ENCODE results near the gene RIC1. TPM values are rescaled to one million over a fixed set of nuclear protein-coding genes. Genes with fewer than 3 reads are reported as not detected.
A peak's percentile ranks its signal among the peaks of the same experiment; 100 is the strongest.

The RIC1 gene
- total and polyA plus RNA-seq, 2 of the 4 experiments (the other 2 are of a cell fraction), result 28.8 to 76.9 TPM

DNA sequence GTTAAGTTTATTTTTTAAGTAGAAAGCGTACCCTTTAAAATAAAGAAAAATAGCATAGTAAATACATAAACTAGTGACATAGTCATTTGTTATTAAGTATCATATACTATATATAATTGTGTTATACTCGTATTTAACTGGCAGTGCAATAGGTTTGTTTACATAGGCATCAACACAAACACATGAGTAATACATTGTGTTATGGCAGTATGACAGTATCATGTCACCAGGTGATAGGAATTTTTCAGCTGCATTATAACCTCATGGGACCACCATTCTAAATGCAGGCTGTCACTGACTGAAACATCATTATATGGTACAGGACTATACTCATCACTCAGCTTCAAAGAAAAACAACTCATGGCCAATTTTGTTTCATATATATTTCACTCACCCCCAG is 8.4 kb upstream of the RIC1 start:
- Histone ChIP-seq H4K20me1 (ENCODE audit: insufficient read depth, low read length) (no peaks in the 10 kb centered on the region), H2BK5ac (ENCODE audit: low read depth, low read length, poor library complexity, severe bottlenecking) (peak overlapping the region; percentile 87), H3K9ac (ENCODE audit: low read depth, low read length) (no peak overlapping the region), H3K27me3 (ENCODE audit: control insufficient read depth, insufficient read depth, low read length) (no peaks in the 10 kb centered on the region), H3K4me2 (ENCODE audit: low read depth, low read length) (no peak overlapping the region), H2BK120ac (ENCODE audit: low read depth, low read length) (peak overlapping the region; percentile 69; the same call in 1 of the 2 replicates), H3K27ac (ENCODE audit: insufficient read depth, low read length) (no peak overlapping the region), H3K56ac (ENCODE audit: extremely low read depth, insufficient read depth, low read length) (no peak overlapping the region), H2BK20ac (ENCODE audit: low read depth, low read length) (peak overlapping the region; percentile 70; the same call in 1 of the 2 replicates), H2BK15ac (ENCODE audit: low read depth, low read length) (peak overlapping the region; percentile 82; the same call in 2 of the 3 replicates), H3K18ac (ENCODE audit: low read depth, low read length) (peak overlapping the region; percentile 66; the same call in 1 of the 2 replicates), H4K8ac (ENCODE audit: low read depth in 2 of 2, low read length in 2 of 2) (peak overlapping the region; percentile 30 to 57; a peak in 3 of 4 replicates), H2AK9ac (replicated peaks; ENCODE audit: low read depth, low read length, poor library complexity) (no peak overlapping the region), H3K9me1 (ENCODE audit: insufficient read depth, low read length) (peaks cover 3% of the 10 kb centered on the region; the same call in 1 of the 2 replicates), H2AK5ac (ENCODE audit: low read depth, low read length) (0 out of 2 replicates have a peak overlapping the region, but pooled peaks have one; percentile 77), H3K4ac (ENCODE audit: low read depth, low read length) (peak overlapping the region; percentile 37), H4K91ac (ENCODE audit: insufficient read depth, low read depth, low read length) (no peak overlapping the region), H3K9me3 (ENCODE audit: control insufficient read depth, insufficient read depth, low read length) (no peaks in the 10 kb centered on the region), H2AFZ (replicated peaks; ENCODE audit: low read length, poor library complexity) (no peak overlapping the region), H3K4me1 (ENCODE audit: control insufficient read depth, insufficient read depth, low read length) (peaks cover 2% of the 10 kb centered on the region), H3K14ac (replicated peaks; ENCODE audit: low read depth, low read length) (no peak overlapping the region; the same call in 1 of the 2 replicates), H3K79me1 (ENCODE audit: low read depth in 1 of 2, low read length in 2 of 2) (peaks cover 27 to 49% of the 10 kb centered on the region in 2 experiments), H3K36me3 (ENCODE audit: control insufficient read depth, insufficient read depth, low read length) (no peaks in the 10 kb centered on the region), H3K4me3 (ENCODE audit: insufficient read depth, low read depth, low read length) (no peak overlapping the region), H4K5ac (ENCODE audit: low read depth, low read length) (peak overlapping the region; percentile 63; the same call in 1 of the 2 replicates), H3K23ac (ENCODE audit: low read depth, low read length) (no peak overlapping the region)
- DNase-seq (no peak), ATAC-seq (ENCODE audit: low read depth) (no peak)
- intact Hi-C loops (cut with micrococcal nuclease), result no loop called here
- TF ChIP-seq, protein P1, sequence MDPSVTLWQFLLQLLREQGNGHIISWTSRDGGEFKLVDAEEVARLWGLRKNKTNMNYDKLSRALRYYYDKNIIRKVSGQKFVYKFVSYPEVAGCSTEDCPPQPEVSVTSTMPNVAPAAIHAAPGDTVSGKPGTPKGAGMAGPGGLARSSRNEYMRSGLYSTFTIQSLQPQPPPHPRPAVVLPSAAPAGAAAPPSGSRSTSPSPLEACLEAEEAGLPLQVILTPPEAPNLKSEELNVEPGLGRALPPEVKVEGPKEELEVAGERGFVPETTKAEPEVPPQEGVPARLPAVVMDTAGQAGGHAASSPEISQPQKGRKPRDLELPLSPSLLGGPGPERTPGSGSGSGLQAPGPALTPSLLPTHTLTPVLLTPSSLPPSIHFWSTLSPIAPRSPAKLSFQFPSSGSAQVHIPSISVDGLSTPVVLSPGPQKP (IDR thresholded peaks at IDR 0.05; ENCODE audit: borderline replicate concordance, low read depth, low read length), result no peak
- TF ChIP-seq CTCF (conservative IDR thresholded peaks at IDR 0.05; ENCODE audit: low read depth, low read length) (no peak), POLR2A (IDR thresholded peaks at IDR 0.05; ENCODE audit: low read depth, low read length) (no peak), MAZ (IDR thresholded peaks at IDR 0.05; ENCODE audit: borderline replicate concordance, low read depth, low read length) (no peak), NFE2L2 (IDR thresholded peaks at IDR 0.05; ENCODE audit: low read depth, low read length) (no peak), RCOR1 (IDR thresholded peaks at IDR 0.05; ENCODE audit: insufficient replicate concordance, low read length) (no peak), SMC3 (IDR thresholded peaks at IDR 0.05; ENCODE audit: low read depth, low read length) (no peak), FOS (IDR thresholded peaks at IDR 0.05; ENCODE audit: low read depth, low read length) (no peak), MAFK (IDR thresholded peaks at IDR 0.05; ENCODE audit: low read depth, low read length) (no peak), BHLHE40 (IDR thresholded peaks at IDR 0.05; ENCODE audit: low read depth, low read length) (no peak), CEBPB (IDR thresholded peaks at IDR 0.05; ENCODE audit: low read depth, low read length) (no peak), RAD21 (IDR thresholded peaks at IDR 0.05; ENCODE audit: low read length) (no peak), MXI1 (IDR thresholded peaks at IDR 0.05; ENCODE audit: borderline replicate concordance, low read depth, low read length) (no peak)
- TF ChIP-seq, protein P2, sequence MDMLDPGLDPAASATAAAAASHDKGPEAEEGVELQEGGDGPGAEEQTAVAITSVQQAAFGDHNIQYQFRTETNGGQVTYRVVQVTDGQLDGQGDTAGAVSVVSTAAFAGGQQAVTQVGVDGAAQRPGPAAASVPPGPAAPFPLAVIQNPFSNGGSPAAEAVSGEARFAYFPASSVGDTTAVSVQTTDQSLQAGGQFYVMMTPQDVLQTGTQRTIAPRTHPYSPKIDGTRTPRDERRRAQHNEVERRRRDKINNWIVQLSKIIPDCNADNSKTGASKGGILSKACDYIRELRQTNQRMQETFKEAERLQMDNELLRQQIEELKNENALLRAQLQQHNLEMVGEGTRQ (IDR thresholded peaks at IDR 0.05; ENCODE audit: low read depth, low read length), result no peak
- dilution Hi-C loops (cut with HindIII; ENCODE audit: low sequenced_read_pairs, unreplicated experiment), result no loop called here
- no CpG with 5 or more reads among the region's 2 CpGs for WGBS, 2 experiments (ENCODE audit: extremely low coverage in 2 of 2, insufficient read length in 1 of 2)
- POLR2A ChIA-PET (ENCODE audit: unreplicated experiment), result interaction anchor here (0.6 kb wide), 1 partner anchor 828 kb away, joined by 3 read pairs; no protein-coding TSS in a partner anchor
- BruUV-seq (replicated peaks), result no TSS peak
- CTCF ChIA-PET, result no interaction called here
- in situ Hi-C loops (cut with MboI; ENCODE audit: low sequenced_read_pairs), result no loop called here
